Measurements from ENCODE around the gene FOXL1. TPM values are rescaled to one million over a fixed set of nuclear protein-coding genes. Genes with fewer than 3 reads are reported as not detected.

The FOXL1 gene
- total and polyA plus RNA-seq, 9 of the 15 experiments (the other 6 are each of a cell fraction or from before 2014, with no cell fraction given) = not detected

- 3% methylated on average over 4 of the region's 4 CpGs for WGBS (ENCODE audit: insufficient coverage, low coverage, missing lambda C conversion rate)
- FAIRE-seq = no peak
- Histone ChIP-seq H2AFZ (ENCODE audit: low read depth, low read length) (no peak overlapping the region), H3K27ac (ENCODE audit: extremely low read depth, low read depth, low read length) (no peak overlapping the region), H3K9me1 (ENCODE audit: control insufficient read depth, insufficient read depth, low read length) (peaks cover 5% of the 10 kb centered on the region), H3K36me3 (ENCODE audit: control insufficient read depth, insufficient read depth, low read length) (no peaks in the 10 kb centered on the region), H3K4me3 (no peak overlapping the region), H3K4me2 (ENCODE audit: insufficient read depth, low read length) (no peak overlapping the region), H3K9me3 (replicated peaks; ENCODE audit: control insufficient read depth, insufficient read depth, low read depth, low read length) (no peaks in the 10 kb centered on the region), H3K9ac (ENCODE audit: insufficient read depth in 1 of 2, low read depth in 2 of 2, low read length in 2 of 2) (no peak overlapping the region), H4K20me1 (replicated peaks; ENCODE audit: control insufficient read depth, insufficient read depth, low read length) (no peaks in the 10 kb centered on the region), H3K79me2 (ENCODE audit: control insufficient read depth, insufficient read depth, low read length) (no peaks in the 10 kb centered on the region), H3K27me3 (ENCODE audit: control insufficient read depth in 2 of 2, insufficient read depth in 2 of 2, low read length in 2 of 2) (peaks cover 14 to 35% of the 10 kb centered on the region in 2 experiments), H3K4me1 (replicated peaks in 1 of 2; ENCODE audit: control insufficient read depth in 2 of 2, insufficient read depth in 2 of 2, low read length in 2 of 2) (no peaks in the 10 kb centered on the region)
- TF ChIP-seq NUFIP1 (IDR thresholded peaks at IDR 0.05; ENCODE audit: partially characterized antibody) = no peak
- no peak for TF ChIP-seq USF2 (CRISPR knock-in tag; IDR thresholded peaks at IDR 0.05)
- no peak for TF ChIP-seq EHMT2 (IDR thresholded peaks at IDR 0.05)
- no peak for TF ChIP-seq ZBTB17 (CRISPR knock-in tag; IDR thresholded peaks at IDR 0.05)
- TF ChIP-seq ZBTB26 (CRISPR knock-in tag; IDR thresholded peaks at IDR 0.05) = 0 out of 2 replicates have a peak, but pooled peaks have one; percentile 37
- no peak for TF ChIP-seq HDAC2 (IDR thresholded peaks at IDR 0.05)
- no peak for TF ChIP-seq KLF1 (tag; IDR thresholded peaks at IDR 0.05)
- TF ChIP-seq DNMT1 (IDR thresholded peaks at IDR 0.05) = no peak
- TF ChIP-seq ZNF274 (IDR thresholded peaks at IDR 0.05; ENCODE audit: borderline replicate concordance, low read depth, low read length) = no peak
- peak; percentile 14 to 16; a peak in 1 of 4 replicates for TF ChIP-seq KDM1A (IDR thresholded peaks at IDR 0.05)
- no peak for TF ChIP-seq ZNF282 (CRISPR knock-in tag; IDR thresholded peaks at IDR 0.05)
- TF ChIP-seq NCOA6 (IDR thresholded peaks at IDR 0.05) = no peak
- TF ChIP-seq EP400 (IDR thresholded peaks at IDR 0.05) = no peak
- 0 out of 4 replicates have a peak, but pooled peaks of 1 of the 2 experiments have one; percentile 27 for TF ChIP-seq HDAC1 (IDR thresholded peaks at IDR 0.05)
- no peak for TF ChIP-seq ILK (tag; IDR thresholded peaks at IDR 0.05; ENCODE audit: borderline replicate concordance, low read depth)
- DNase-seq (ENCODE audit: extremely low read depth in 1 of 4, low spot score in 3 of 4) = no peak
- intact Hi-C loops (cut with micrococcal nuclease) = no loop called here
- no peak for ATAC-seq
- in situ Hi-C loops (cut with MboI) = no loop called here
- POLR2A ChIA-PET = no interaction called here
- no TSS peak for BruUV-seq (replicated peaks)
- CTCF ChIA-PET (ENCODE audit: low intra/inter-chr PET ratio) = no interaction called here
Observed at GRCh38 chr16:86591270-86591669, 12.9 kb downstream of the FOXL1 start.

Measured in K562 (cell line).